Neural cell (in vitro differentiated cells): ENCODE data around the gene AQP2.

Source experiments
- EP300 ChIP-seq: fragments of 450-650 bp; conservative IDR thresholded peaks from 2 replicates; pipeline ENCODE4 v1.6.1; 2014; ENCODE audit warnings: antibody characterized with exemption, mild to moderate bottlenecking, moderate library complexity; ENCODE audit not compliant: poor library complexity, severe bottlenecking
- EZH2 ChIP-seq: fragments of 200-600, 300-800 bp; shearing (Covaris generic), sonication (generic); IDR thresholded peaks from 2 replicates; pipeline ENCODE4 v1.6.1; 2014; ENCODE audit warnings: antibody characterized with exemption, low read length, borderline replicate concordance, mild to moderate bottlenecking; ENCODE audit not compliant: insufficient read depth, poor library complexity, severe bottlenecking
- POLR2AphosphoS5 ChIP-seq: IDR thresholded peaks from 2 replicates; pipeline ENCODE4 v1.6.1; 2012
- RAD21 ChIP-seq: fragments of 450-650 bp; conservative IDR thresholded peaks from 2 replicates; pipeline ENCODE4 v1.6.1; 2014; ENCODE audit warnings: antibody characterized with exemption, mild to moderate bottlenecking, moderate library complexity
- SMC3 ChIP-seq: fragments of 450-650 bp; conservative IDR thresholded peaks from 2 replicates; pipeline ENCODE4 v1.6.1; 2014; ENCODE audit warnings: antibody characterized with exemption, mild to moderate bottlenecking, moderate library complexity; ENCODE audit not compliant: poor library complexity
- TF ChIP-seq, protein P1 (sequence below): fragments of 450-650 bp; IDR thresholded peaks from 2 replicates; pipeline ENCODE4 v1.5.1; 2014; ENCODE audit warnings: antibody characterized with exemption, mild to moderate bottlenecking, moderate library complexity; ENCODE audit not compliant: poor library complexity, severe bottlenecking
- TF ChIP-seq, protein P2 (sequence below): IDR thresholded peaks from 2 replicates; pipeline ENCODE4 v1.6.1; 2012; ENCODE audit warnings: borderline replicate concordance

GRCh38 chr12:49903351-49903699 is 47.2 kb upstream of the AQP2 start:
- TF ChIP-seq EZH2, result no peak
- TF ChIP-seq, protein P1, sequence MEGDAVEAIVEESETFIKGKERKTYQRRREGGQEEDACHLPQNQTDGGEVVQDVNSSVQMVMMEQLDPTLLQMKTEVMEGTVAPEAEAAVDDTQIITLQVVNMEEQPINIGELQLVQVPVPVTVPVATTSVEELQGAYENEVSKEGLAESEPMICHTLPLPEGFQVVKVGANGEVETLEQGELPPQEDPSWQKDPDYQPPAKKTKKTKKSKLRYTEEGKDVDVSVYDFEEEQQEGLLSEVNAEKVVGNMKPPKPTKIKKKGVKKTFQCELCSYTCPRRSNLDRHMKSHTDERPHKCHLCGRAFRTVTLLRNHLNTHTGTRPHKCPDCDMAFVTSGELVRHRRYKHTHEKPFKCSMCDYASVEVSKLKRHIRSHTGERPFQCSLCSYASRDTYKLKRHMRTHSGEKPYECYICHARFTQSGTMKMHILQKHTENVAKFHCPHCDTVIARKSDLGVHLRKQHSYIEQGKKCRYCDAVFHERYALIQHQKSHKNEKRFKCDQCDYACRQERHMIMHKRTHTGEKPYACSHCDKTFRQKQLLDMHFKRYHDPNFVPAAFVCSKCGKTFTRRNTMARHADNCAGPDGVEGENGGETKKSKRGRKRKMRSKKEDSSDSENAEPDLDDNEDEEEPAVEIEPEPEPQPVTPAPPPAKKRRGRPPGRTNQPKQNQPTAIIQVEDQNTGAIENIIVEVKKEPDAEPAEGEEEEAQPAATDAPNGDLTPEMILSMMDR, result no peak
- TF ChIP-seq, protein P2, sequence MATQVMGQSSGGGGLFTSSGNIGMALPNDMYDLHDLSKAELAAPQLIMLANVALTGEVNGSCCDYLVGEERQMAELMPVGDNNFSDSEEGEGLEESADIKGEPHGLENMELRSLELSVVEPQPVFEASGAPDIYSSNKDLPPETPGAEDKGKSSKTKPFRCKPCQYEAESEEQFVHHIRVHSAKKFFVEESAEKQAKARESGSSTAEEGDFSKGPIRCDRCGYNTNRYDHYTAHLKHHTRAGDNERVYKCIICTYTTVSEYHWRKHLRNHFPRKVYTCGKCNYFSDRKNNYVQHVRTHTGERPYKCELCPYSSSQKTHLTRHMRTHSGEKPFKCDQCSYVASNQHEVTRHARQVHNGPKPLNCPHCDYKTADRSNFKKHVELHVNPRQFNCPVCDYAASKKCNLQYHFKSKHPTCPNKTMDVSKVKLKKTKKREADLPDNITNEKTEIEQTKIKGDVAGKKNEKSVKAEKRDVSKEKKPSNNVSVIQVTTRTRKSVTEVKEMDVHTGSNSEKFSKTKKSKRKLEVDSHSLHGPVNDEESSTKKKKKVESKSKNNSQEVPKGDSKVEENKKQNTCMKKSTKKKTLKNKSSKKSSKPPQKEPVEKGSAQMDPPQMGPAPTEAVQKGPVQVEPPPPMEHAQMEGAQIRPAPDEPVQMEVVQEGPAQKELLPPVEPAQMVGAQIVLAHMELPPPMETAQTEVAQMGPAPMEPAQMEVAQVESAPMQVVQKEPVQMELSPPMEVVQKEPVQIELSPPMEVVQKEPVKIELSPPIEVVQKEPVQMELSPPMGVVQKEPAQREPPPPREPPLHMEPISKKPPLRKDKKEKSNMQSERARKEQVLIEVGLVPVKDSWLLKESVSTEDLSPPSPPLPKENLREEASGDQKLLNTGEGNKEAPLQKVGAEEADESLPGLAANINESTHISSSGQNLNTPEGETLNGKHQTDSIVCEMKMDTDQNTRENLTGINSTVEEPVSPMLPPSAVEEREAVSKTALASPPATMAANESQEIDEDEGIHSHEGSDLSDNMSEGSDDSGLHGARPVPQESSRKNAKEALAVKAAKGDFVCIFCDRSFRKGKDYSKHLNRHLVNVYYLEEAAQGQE, result no peak
- no peak for TF ChIP-seq SMC3
- no peak for TF ChIP-seq EP300
- TF ChIP-seq POLR2AphosphoS5, result no peak
- no peak for TF ChIP-seq RAD21
